AG10803 (cell line): ENCODE data around the gene DDR2.

Experiments
- DNase-seq: peaks from one replicate; pipeline ENCODE4 v3.0.0; 2010; ENCODE audit warnings: low read depth
- H3K4me3 ChIP-seq: 2 replicates; pipeline ENCODE4 v1.5.1; 2011; ENCODE audit warnings: mild to moderate bottlenecking, low read length, control low read depth
- CTCF ChIP-seq: conservative IDR thresholded peaks from 2 replicates; pipeline ENCODE4 v1.5.1; 2011; ENCODE audit warnings: mild to moderate bottlenecking, low read length, control low read depth, inconsistent platforms

Gene DDR2

GRCh38 chr1:162704673-162705424 is 72.6 kb downstream of the DDR2 start:
- TF ChIP-seq CTCF: no peak
- H3K4me3 ChIP-seq: no peak overlapping the region
- no peak for DNase-seq

GRCh38 chr1:162706003-162706402 is 73.7 kb downstream of the DDR2 start:
- no peak for TF ChIP-seq CTCF

GRCh38 chr1:162706606-162707005 is 74.3 kb downstream of the DDR2 start:
- TF ChIP-seq CTCF: no peak
- no peak overlapping the region for H3K4me3 ChIP-seq
- DNase-seq: no peak

More at GRCh38 chr1:162706003-162706402, 73.7 kb downstream of the DDR2 start:
- DNase-seq: no peak
- no peak overlapping the region for H3K4me3 ChIP-seq

GRCh38 chr1:162708286-162708685 is 76.0 kb downstream of the DDR2 start:
- H3K4me3 ChIP-seq: no peak overlapping the region
- no peak for DNase-seq
- TF ChIP-seq CTCF: no peak

GRCh38 chr1:162709132-162709860 is 77.0 kb downstream of the DDR2 start:
- DNase-seq: no peak
- no peak overlapping the region for H3K4me3 ChIP-seq
- TF ChIP-seq CTCF: no peak

- no peak overlapping the region for H3K4me3 ChIP-seq
- TF ChIP-seq CTCF: no peak
- peak; percentile 34 for DNase-seq
Observed at GRCh38 chr1:162709870-162710269, 77.6 kb downstream of the DDR2 start.

- TF ChIP-seq CTCF: no peak
- H3K4me3 ChIP-seq: no peak overlapping the region
- DNase-seq: peak; percentile 71
Observed at GRCh38 chr1:162710345-162710744, 78.1 kb downstream of the DDR2 start.
